ENCODE results near the gene PDCL3.

DNA sequence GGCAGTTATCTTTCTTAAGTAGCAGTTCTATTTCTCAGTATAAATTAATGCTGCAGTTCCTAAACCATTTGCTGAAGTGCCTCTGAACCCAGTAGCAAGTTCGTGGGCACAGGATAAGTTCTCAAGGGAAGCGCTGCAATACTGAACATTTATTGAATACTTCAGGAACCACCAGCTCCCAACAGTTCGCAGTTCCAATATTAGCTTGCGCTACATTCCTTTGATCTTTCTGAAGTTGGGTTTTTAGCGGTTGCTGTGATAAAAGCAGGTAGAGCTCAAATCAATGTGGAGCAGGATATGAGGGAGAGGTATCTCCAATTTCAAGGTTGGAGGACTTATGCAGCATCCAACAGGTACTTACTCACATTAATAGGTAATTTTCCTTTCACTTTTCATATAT is 33.7 kb downstream of the PDCL3 start:
- TF ChIP-seq POLR2AphosphoS5 (IDR thresholded peaks at IDR 0.05) (no peak), POLR2A (IDR thresholded peaks at IDR 0.05) (no peak), EP300 (IDR thresholded peaks at IDR 0.05) (no peak)
- TF ChIP-seq, protein P1, sequence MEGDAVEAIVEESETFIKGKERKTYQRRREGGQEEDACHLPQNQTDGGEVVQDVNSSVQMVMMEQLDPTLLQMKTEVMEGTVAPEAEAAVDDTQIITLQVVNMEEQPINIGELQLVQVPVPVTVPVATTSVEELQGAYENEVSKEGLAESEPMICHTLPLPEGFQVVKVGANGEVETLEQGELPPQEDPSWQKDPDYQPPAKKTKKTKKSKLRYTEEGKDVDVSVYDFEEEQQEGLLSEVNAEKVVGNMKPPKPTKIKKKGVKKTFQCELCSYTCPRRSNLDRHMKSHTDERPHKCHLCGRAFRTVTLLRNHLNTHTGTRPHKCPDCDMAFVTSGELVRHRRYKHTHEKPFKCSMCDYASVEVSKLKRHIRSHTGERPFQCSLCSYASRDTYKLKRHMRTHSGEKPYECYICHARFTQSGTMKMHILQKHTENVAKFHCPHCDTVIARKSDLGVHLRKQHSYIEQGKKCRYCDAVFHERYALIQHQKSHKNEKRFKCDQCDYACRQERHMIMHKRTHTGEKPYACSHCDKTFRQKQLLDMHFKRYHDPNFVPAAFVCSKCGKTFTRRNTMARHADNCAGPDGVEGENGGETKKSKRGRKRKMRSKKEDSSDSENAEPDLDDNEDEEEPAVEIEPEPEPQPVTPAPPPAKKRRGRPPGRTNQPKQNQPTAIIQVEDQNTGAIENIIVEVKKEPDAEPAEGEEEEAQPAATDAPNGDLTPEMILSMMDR (IDR thresholded peaks at IDR 0.05): no peak

Measured in upper lobe of left lung (tissue), 4 donors.